SK-N-SH (cell line): ENCODE measurements around the gene TRAM2.

Source experiments
- CTCF ChIP-seq: fragments of 200-600 bp; sonication (generic); IDR thresholded peaks from 2 replicates; pipeline ENCODE4 v1.6.1; 2017; ENCODE audit warnings: antibody characterized with exemption, mild to moderate bottlenecking, moderate library complexity
- FOSL2 ChIP-seq: IDR thresholded peaks from 2 replicates; pipeline ENCODE4 v1.4.0; 2012; ENCODE audit warnings: low read depth, mild to moderate bottlenecking, moderate library complexity, borderline replicate concordance
- FOXJ3 ChIP-seq: sonication (generic); formaldehyde crosslinking; IDR thresholded peaks from 2 replicates; pipeline ENCODE4 v1.5.1; 2020; ENCODE audit warnings: mild to moderate bottlenecking, missing genetic modification reagents
- GABPA ChIP-seq: IDR thresholded peaks from 2 replicates; pipeline ENCODE4 v1.4.0; 2012; ENCODE audit warnings: low read depth, mild to moderate bottlenecking
- MAX ChIP-seq: IDR thresholded peaks from 2 replicates; pipeline ENCODE4 v1.4.0; 2012; ENCODE audit warnings: low read depth
- POLR2AphosphoS5 ChIP-seq: IDR thresholded peaks from 2 replicates; pipeline ENCODE4 v1.6.1; 2012; ENCODE audit warnings: low read depth, low read length
- SIN3A ChIP-seq: IDR thresholded peaks from 2 replicates; pipeline ENCODE4 v1.6.1; 2012; ENCODE audit warnings: low read depth, mild to moderate bottlenecking, low read length, moderate library complexity, borderline replicate concordance
- SMC3 ChIP-seq: IDR thresholded peaks from 2 replicates; pipeline ENCODE4 v1.6.1; 2012; ENCODE audit warnings: low read depth, low read length, improper control_type of control experiment
- TAF1 ChIP-seq: IDR thresholded peaks from 2 replicates; pipeline ENCODE4 v1.6.1; 2012; ENCODE audit warnings: low read depth, mild to moderate bottlenecking, low read length, moderate library complexity, borderline replicate concordance
- TF ChIP-seq, protein P1 (sequence below): fragments of 150-350 bp; IDR thresholded peaks from 2 replicates; pipeline ENCODE4 v1.6.1; 2017; ENCODE audit warnings: antibody characterized with exemption, low read length, low read depth, borderline replicate concordance

- TF ChIP-seq CTCF (no peak), SIN3A (no peak), TAF1 (no peak), FOXJ3 (CRISPR knock-in tag) (no peak), FOSL2 (no peak), GABPA (no peak), POLR2AphosphoS5 (no peak), MAX (no peak), SMC3 (no peak)
- TF ChIP-seq, protein P1, sequence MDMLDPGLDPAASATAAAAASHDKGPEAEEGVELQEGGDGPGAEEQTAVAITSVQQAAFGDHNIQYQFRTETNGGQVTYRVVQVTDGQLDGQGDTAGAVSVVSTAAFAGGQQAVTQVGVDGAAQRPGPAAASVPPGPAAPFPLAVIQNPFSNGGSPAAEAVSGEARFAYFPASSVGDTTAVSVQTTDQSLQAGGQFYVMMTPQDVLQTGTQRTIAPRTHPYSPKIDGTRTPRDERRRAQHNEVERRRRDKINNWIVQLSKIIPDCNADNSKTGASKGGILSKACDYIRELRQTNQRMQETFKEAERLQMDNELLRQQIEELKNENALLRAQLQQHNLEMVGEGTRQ, result no peak
These were observed 18.9 kb upstream of the TRAM2 start for GRCh38 chr6:52595796-52596130.
